ENCODE results near the gene C6orf89. TPM values are rescaled to one million over a fixed set of nuclear protein-coding genes. Genes with fewer than 3 reads are reported as not detected.
"Not testable (repeated sequence)": the region's sequence is repeated elsewhere in the genome, so short reads cannot be mapped to it uniquely, and the experiment has no call there.

C6orf89 gene
- total RNA-seq, 1 experiment from 2014 or later = 36.9 TPM

GRCh38 chr6:36936824-36937223, 51.1 kb downstream of the C6orf89 start:
- POLR2A ChIA-PET = interaction anchor here (0.9 to 1.3 kb wide), 2 partner anchors 19 to 29 kb away, joined by 3 read pairs; no protein-coding TSS in a partner anchor
- Mint-ChIP-seq H3K36me3 (ENCODE audit: insufficient read depth, unreplicated experiment) (peaks cover 6% of the 10 kb centered on the region), H3K9me3 (ENCODE audit: unreplicated experiment) (no peaks in the 10 kb centered on the region), H3K27ac (ENCODE audit: low read depth, unreplicated experiment) (peak overlapping the region; percentile 38), H3K4me1 (ENCODE audit: insufficient read depth, unreplicated experiment) (peaks cover 31% of the 10 kb centered on the region), H3K4me3 (ENCODE audit: unreplicated experiment) (no peak overlapping the region), H3K27me3 (ENCODE audit: insufficient read depth, unreplicated experiment) (peaks cover 12% of the 10 kb centered on the region)
- CTCF ChIA-PET = interaction anchor here (1.3 kb wide), 1 partner anchor 52 kb away, joined by 3 read pairs; no protein-coding TSS in a partner anchor
- no peak for TF ChIP-seq CTCF (IDR thresholded peaks at IDR 0.05; ENCODE audit: unreplicated experiment)
- no TSS peak for BruUV-seq (replicated peaks)
- DNase-seq (ENCODE audit: unreplicated experiment) = no peak
- intact Hi-C loops (cut with micrococcal nuclease) = no loop called here

- DNase-seq (ENCODE audit: unreplicated experiment) = no peak
- H3K36me3 Mint-ChIP-seq (ENCODE audit: insufficient read depth, unreplicated experiment) = peaks cover 6% of the 10 kb centered on the region
- H3K4me1 Mint-ChIP-seq (ENCODE audit: insufficient read depth, unreplicated experiment) = peaks cover 27% of the 10 kb centered on the region
- BruUV-seq (replicated peaks) = no TSS peak
- no peaks in the 10 kb centered on the region for H3K9me3 Mint-ChIP-seq (ENCODE audit: unreplicated experiment)
- H3K27ac Mint-ChIP-seq (ENCODE audit: low read depth, unreplicated experiment) = no peak overlapping the region
- ChIA-PET POLR2A (no interaction called here), CTCF (interaction anchor here (0.7 kb wide), 1 partner anchor 256 kb away, joined by 3 read pairs; no protein-coding TSS in a partner anchor)
- H3K27me3 Mint-ChIP-seq (ENCODE audit: insufficient read depth, unreplicated experiment) = peaks cover 13% of the 10 kb centered on the region
- TF ChIP-seq CTCF (IDR thresholded peaks at IDR 0.05; ENCODE audit: unreplicated experiment) = no peak
- intact Hi-C loops (cut with micrococcal nuclease) = no loop called here
- no peak overlapping the region for H3K4me3 Mint-ChIP-seq (ENCODE audit: unreplicated experiment)
Measured at GRCh38 chr6:36937896-36938295, 52.1 kb downstream of the C6orf89 start.

GRCh38 chr6:36938536-36938935, 52.8 kb downstream of the C6orf89 start:
- BruUV-seq (replicated peaks) = no TSS peak
- CTCF ChIA-PET = interaction anchor here (0.7 kb wide), 1 partner anchor 54 kb away, joined by 4 read pairs; no protein-coding TSS in a partner anchor
- H3K4me1 Mint-ChIP-seq (ENCODE audit: insufficient read depth, unreplicated experiment) = peaks cover 24% of the 10 kb centered on the region
- DNase-seq (ENCODE audit: unreplicated experiment) = peak; percentile 70
- intact Hi-C loops (cut with micrococcal nuclease) = no loop called here
- no peaks in the 10 kb centered on the region for H3K9me3 Mint-ChIP-seq (ENCODE audit: unreplicated experiment)
- H3K4me3 Mint-ChIP-seq (ENCODE audit: unreplicated experiment) = no peak overlapping the region
- H3K36me3 Mint-ChIP-seq (ENCODE audit: insufficient read depth, unreplicated experiment) = peaks cover 6% of the 10 kb centered on the region
- peaks cover 19% of the 10 kb centered on the region for H3K27me3 Mint-ChIP-seq (ENCODE audit: insufficient read depth, unreplicated experiment)
- POLR2A ChIA-PET = no interaction called here
- no peak overlapping the region for H3K27ac Mint-ChIP-seq (ENCODE audit: low read depth, unreplicated experiment)
- no peak for TF ChIP-seq CTCF (IDR thresholded peaks at IDR 0.05; ENCODE audit: unreplicated experiment)

- BruUV-seq (replicated peaks); DNase-seq (ENCODE audit: unreplicated experiment); H3K9me3 Mint-ChIP-seq (ENCODE audit: unreplicated experiment); intact Hi-C loops (cut with micrococcal nuclease); POLR2A ChIA-PET; H3K27ac Mint-ChIP-seq (ENCODE audit: low read depth, unreplicated experiment); H3K4me3 Mint-ChIP-seq (ENCODE audit: unreplicated experiment); H3K36me3 Mint-ChIP-seq (ENCODE audit: insufficient read depth, unreplicated experiment): not testable (repeated sequence)
- CTCF ChIA-PET = interaction anchor here (0.7 kb wide), 1 partner anchor 54 kb away, joined by 4 read pairs; no protein-coding TSS in a partner anchor
- H3K4me1 Mint-ChIP-seq (ENCODE audit: insufficient read depth, unreplicated experiment) = peaks cover 24% of the 10 kb centered on the region
- H3K27me3 Mint-ChIP-seq (ENCODE audit: insufficient read depth, unreplicated experiment) = peaks cover 24% of the 10 kb centered on the region
Measured at GRCh38 chr6:36939005-36939404, 53.3 kb downstream of the C6orf89 start.

- H3K4me3 Mint-ChIP-seq (ENCODE audit: unreplicated experiment) = no peak overlapping the region
- peaks cover 28% of the 10 kb centered on the region for H3K27me3 Mint-ChIP-seq (ENCODE audit: insufficient read depth, unreplicated experiment)
- no TSS peak for BruUV-seq (replicated peaks)
- no peak overlapping the region for H3K27ac Mint-ChIP-seq (ENCODE audit: low read depth, unreplicated experiment)
- peaks cover 5% of the 10 kb centered on the region for H3K36me3 Mint-ChIP-seq (ENCODE audit: insufficient read depth, unreplicated experiment)
- no peak for DNase-seq (ENCODE audit: unreplicated experiment)
- no peaks in the 10 kb centered on the region for H3K9me3 Mint-ChIP-seq (ENCODE audit: unreplicated experiment)
- ChIA-PET CTCF (interaction anchor here (0.6 kb wide), 1 partner anchor 91 kb away, joined by 3 read pairs; no protein-coding TSS in a partner anchor), POLR2A (no interaction called here)
- TF ChIP-seq CTCF (IDR thresholded peaks at IDR 0.05; ENCODE audit: unreplicated experiment) = no peak
- H3K4me1 Mint-ChIP-seq (ENCODE audit: insufficient read depth, unreplicated experiment) = peaks cover 23% of the 10 kb centered on the region
- intact Hi-C loops (cut with micrococcal nuclease) = no loop called here
Measured at GRCh38 chr6:36940027-36940426, 54.3 kb downstream of the C6orf89 start.

GRCh38 chr6:36941561-36941960, 55.8 kb downstream of the C6orf89 start:
- intact Hi-C loops (cut with micrococcal nuclease) = not testable (repeated sequence)

More at GRCh38 chr6:36941561-36941960, 55.8 kb downstream of the C6orf89 start:
- H3K4me3 Mint-ChIP-seq (ENCODE audit: unreplicated experiment); BruUV-seq (replicated peaks); DNase-seq (ENCODE audit: unreplicated experiment); H3K36me3 Mint-ChIP-seq (ENCODE audit: insufficient read depth, unreplicated experiment); H3K27ac Mint-ChIP-seq (ENCODE audit: low read depth, unreplicated experiment); POLR2A ChIA-PET; H3K4me1 Mint-ChIP-seq (ENCODE audit: insufficient read depth, unreplicated experiment); CTCF ChIA-PET; H3K9me3 Mint-ChIP-seq (ENCODE audit: unreplicated experiment): not testable (repeated sequence)
- H3K27me3 Mint-ChIP-seq (ENCODE audit: insufficient read depth, unreplicated experiment) = peaks cover 28% of the 10 kb centered on the region
